K562 (cell line): ENCODE measurements around the gene HOXA9. TPM values are rescaled to one million over a fixed set of nuclear protein-coding genes. Genes with fewer than 3 reads are reported as not detected.
A peak's percentile ranks its signal among the peaks of the same experiment; 100 is the strongest.

Source experiments
- ATAC-seq: fragments of 200-7000 bp; cut with Tn5 transposase; 3 replicates; pipeline ENCODE4 v1.9.1; 2020; ENCODE audit warnings: moderate library complexity
- BruUV-seq: library from RNA; stranded (reverse); fragments of 400-500 nt; replicated peaks from 2 replicates; lab custom pipeline; 2021; lab: Mats Ljungman, UMichigan
- CTCF ChIA-PET: fragments of 300-600 bp; formaldehyde crosslinking; extraction: SDS; loops from one replicate; lab custom pipeline; 2021; ENCODE audit warnings: low intra/inter-chr PET ratio; lab: Yijun Ruan, JAX
- POLR2A ChIA-PET: fragments of 300-600, 350-650 bp; sonication (Branson Sonifier 250); formaldehyde crosslinking; extraction: SDS; loops from one replicate; lab custom pipeline; 2021; ENCODE audit warnings: antibody characterized with exemption, inconsistent platforms; lab: Yijun Ruan, JAX
- DNase-seq, 4 experiments: peaks; one replicate each; pipeline versions ENCODE4 v3.0.0 to v3.0.0-alpha.2; 2011 to 2018; ENCODE audit warnings: low spot score in 3 of 4, mixed read lengths in 3 of 4; ENCODE audit errors: extremely low read depth in 1 of 4
- FAIRE-seq: peaks from 2 replicates; lab custom pipeline; 2011; peaks lifted over from hg19 to GRCh38; lab: Jason Lieb, UNC
- H2AFZ ChIP-seq: 2 replicates; pipeline ENCODE4 v1.6.0; 2011; ENCODE audit warnings: low read depth, low read length, control low read depth, inconsistent platforms
- H3K27ac ChIP-seq: fragments of 200-600 bp; 3 replicates; pipeline ENCODE4 v1.8.0; 2011; ENCODE audit warnings: low read depth, mild to moderate bottlenecking, control low read depth, inconsistent platforms, low read length, moderate library complexity, mixed read lengths; ENCODE audit errors: extremely low read depth
- H3K27me3 ChIP-seq, 2 experiments: fragments of 300-600 bp in 1 of 2; 2 replicates in 1 of 2; 3 replicates in 1 of 2; pipeline versions ENCODE4 v1.6.0 to v1.8.0; 2011; ENCODE audit warnings: inconsistent platforms in 2 of 2, low read length in 2 of 2, mild to moderate bottlenecking in 1 of 2, mixed read lengths in 1 of 2, moderate library complexity in 1 of 2; ENCODE audit not compliant: control insufficient read depth in 2 of 2, insufficient read depth in 2 of 2
- H3K36me3 ChIP-seq: fragments of 300-600 bp; 3 replicates; pipeline ENCODE4 v1.8.0; 2011; ENCODE audit warnings: mild to moderate bottlenecking, low read length, inconsistent platforms; ENCODE audit not compliant: control insufficient read depth, insufficient read depth
- H3K4me1 ChIP-seq, 2 experiments: fragments of 200-600 bp in 1 of 2; replicated peaks in 1 of 2; 2 replicates in 1 of 2; 3 replicates in 1 of 2; pipeline versions ENCODE4 v1.5.1 to v1.8.0; 2011; ENCODE audit warnings: inconsistent platforms in 2 of 2, low read length in 2 of 2, mild to moderate bottlenecking in 1 of 2, mixed read lengths in 1 of 2, moderate library complexity in 1 of 2; ENCODE audit not compliant: control insufficient read depth in 2 of 2, insufficient read depth in 2 of 2
- H3K4me2 ChIP-seq: 2 replicates; pipeline ENCODE4 v1.6.1; 2011; ENCODE audit warnings: low read length, control low read depth, inconsistent platforms, mixed read lengths; ENCODE audit not compliant: insufficient read depth
- H3K4me3 ChIP-seq: fragments of 200-600 bp; sonication (generic), shearing (Covaris generic); 2 replicates; pipeline ENCODE4 v1.5.1; 2016; ENCODE audit warnings: control low read depth, inconsistent platforms
- H3K79me2 ChIP-seq: fragments of 200-600 bp; 3 replicates; pipeline ENCODE4 v1.8.0; 2011; ENCODE audit warnings: low read length, inconsistent platforms; ENCODE audit not compliant: control insufficient read depth, insufficient read depth
- H3K9ac ChIP-seq, 2 experiments: 2 replicates each; pipeline versions ENCODE4 v1.6.0 to v1.6.1; 2011; ENCODE audit warnings: low read depth in 2 of 2, low read length in 2 of 2, control low read depth in 1 of 2, inconsistent platforms in 1 of 2, mild to moderate bottlenecking in 1 of 2, mixed read lengths in 1 of 2; ENCODE audit not compliant: insufficient read depth in 1 of 2
- H3K9me1 ChIP-seq: one replicate; pipeline ENCODE4 v1.6.0; 2011; ENCODE audit warnings: inconsistent platforms, mild to moderate bottlenecking, low read length, moderate library complexity; ENCODE audit not compliant: control insufficient read depth, insufficient read depth
- H3K9me3 ChIP-seq: replicated peaks from 2 replicates; pipeline ENCODE4 v1.5.1; 2011; ENCODE audit warnings: low read depth, low read length, inconsistent platforms; ENCODE audit not compliant: control insufficient read depth, insufficient read depth
- H4K20me1 ChIP-seq: replicated peaks from 2 replicates; pipeline ENCODE4 v1.6.1; 2011; ENCODE audit warnings: low read length, inconsistent platforms, mixed read lengths; ENCODE audit not compliant: control insufficient read depth, insufficient read depth
- BMI1 ChIP-seq: fragments of 150-350 bp; IDR thresholded peaks from 2 replicates; pipeline ENCODE4 v1.6.1; 2014; ENCODE audit warnings: low read length
- CEBPB ChIP-seq: fragments of 450-650 bp; IDR thresholded peaks from 2 replicates; pipeline ENCODE4 v1.6.1; 2016; ENCODE audit warnings: missing genetic modification characterization, missing compliant biosample characterization
- FOXA3 ChIP-seq, 2 experiments: fragments of 450-650 bp in 1 of 2; sonication (generic) in 1 of 2; formaldehyde crosslinking; IDR thresholded peaks in 1 of 2; conservative IDR thresholded peaks in 1 of 2; 2 replicates each; pipeline versions ENCODE4 v1.4.0 to v1.8.0; 2020 to 2022; ENCODE audit warnings: mild to moderate bottlenecking in 2 of 2, missing genetic modification reagents in 1 of 2
- HDAC2 ChIP-seq: fragments of 450-650 bp; IDR thresholded peaks from 2 replicates; pipeline ENCODE4 v1.6.1; 2016; ENCODE audit warnings: mild to moderate bottlenecking
- TEAD1 ChIP-seq, 2 experiments: fragments of 450-650 bp in 1 of 2; sonication (generic) in 1 of 2; formaldehyde crosslinking; IDR thresholded peaks; 2 replicates each; pipeline versions ENCODE4 v1.4.0 to v1.8.0; 2020 to 2022; ENCODE audit warnings: mild to moderate bottlenecking in 2 of 2, missing genetic modification reagents in 1 of 2
- XRCC4 ChIP-seq: IDR thresholded peaks from one replicate; pipeline ENCODE4 v1.6.1; 2011; ENCODE audit not compliant: insufficient read depth, insufficient read length; ENCODE audit errors: extremely low read depth
- WGBS: fragments of 100-300 bp; shearing (Covaris generic); methylation state at CpG from one replicate; pipeline ENCODE4 v1.1.6; 2016; ENCODE audit warnings: low coverage, mixed read lengths; ENCODE audit not compliant: insufficient coverage; ENCODE audit errors: missing lambda C conversion rate; 5-methylcytosine and 5-hydroxymethylcytosine counted together
- in situ Hi-C: fragments of 300-500 bp; cut with MboI; formaldehyde crosslinking; loops from 4 replicates; pipeline ENCODE4 v1.15.0; 2018; ENCODE audit warnings: inconsistent platforms, mixed read lengths
- intact Hi-C: fragments of 100-400 bp; cut with micrococcal nuclease; formaldehyde crosslinking; loops from 2 replicates; pipeline ENCODE4 v1.14.2; 2022
- polyA plus RNA-seq, 8 experiments: library from polyadenylated mRNA; depleted of rRNA in 4 of 8; stranded (reverse) in 5 of 8; unstranded in 3 of 8; fragments of >200 nt; fragmentation: Nextera tagmentation in 2 of 8; fragmentation: Illumina TruSeq in 1 of 8; extraction: Ambion mirVana in 2 of 8; extraction: Trizol in 1 of 8; gene quantifications; 2 replicates each; pipeline versions ENCODE4 v1.2.1 to v1.2.3, GENCODE V29; 2011 to 2014; ENCODE audit warnings: inconsistent platforms in 1 of 8, missing spikeins in 1 of 8
- total RNA-seq, 7 experiments: library from RNA; depleted of rRNA in 6 of 7; stranded (reverse); fragments of >200 nt in 6 of 7; fragmentation: Illumina TruSeq in 2 of 7; extraction: Trizol in 2 of 7; gene quantifications; 2 replicates each; pipeline versions ENCODE4 v1.2.1 to v1.2.3, GENCODE V29; 2011 to 2021; ENCODE audit warnings: low replicate concordance in 1 of 7
- TF ChIP-seq, protein P1 (sequence below), 2 experiments: fragments of 450-650 bp in 1 of 2; sonication (generic) in 1 of 2; formaldehyde crosslinking in 1 of 2; IDR thresholded peaks in 1 of 2; conservative IDR thresholded peaks in 1 of 2; 2 replicates each; pipeline versions ENCODE4 v1.6.1 to v1.8.1; 2016 to 2023; ENCODE audit warnings: mild to moderate bottlenecking in 2 of 2, moderate library complexity in 2 of 2, inconsistent platforms in 1 of 2, missing genetic modification reagents in 1 of 2
- TF ChIP-seq, protein P2 (sequence below): fragments of 450-650 bp; IDR thresholded peaks from 2 replicates; pipeline ENCODE4 v1.6.1; 2016; ENCODE audit warnings: antibody characterized with exemption

Gene HOXA9
- total and polyA plus RNA-seq, 9 of the 15 experiments (the other 6 are each of a cell fraction or from before 2014, with no cell fraction given): not detected

DNA sequence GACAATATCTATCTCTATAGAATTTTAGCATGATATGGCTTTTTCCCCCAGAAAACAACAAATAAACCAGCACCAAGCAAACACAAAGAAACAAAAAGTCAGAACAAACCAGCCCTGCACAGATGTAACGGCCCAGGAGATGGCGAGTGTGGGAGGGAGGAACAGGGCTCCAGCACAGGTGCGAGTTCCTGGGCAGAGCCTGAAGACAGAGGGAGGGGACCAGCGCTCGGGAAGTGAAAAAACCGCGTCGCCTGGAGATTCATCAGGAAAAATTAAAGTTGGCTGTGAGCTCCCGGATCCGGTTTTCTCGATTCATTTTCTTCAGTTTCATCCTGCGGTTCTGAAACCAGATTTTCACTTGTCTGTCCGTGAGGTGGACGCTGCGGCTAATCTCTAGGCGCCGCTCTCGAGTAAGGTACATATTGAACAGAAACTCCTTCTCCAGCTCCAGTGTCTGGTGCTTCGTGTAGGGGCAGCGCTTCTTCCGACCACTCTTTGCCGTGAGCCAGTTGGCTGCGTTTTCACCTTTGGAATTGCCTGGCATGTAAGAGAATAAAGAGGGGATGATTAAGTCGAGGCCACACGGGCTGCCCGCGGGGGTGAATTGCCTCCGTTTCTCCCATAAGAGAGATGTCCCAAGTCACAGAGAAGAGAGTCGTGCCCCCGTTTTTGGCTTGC is 6.4 kb upstream of the HOXA9 start:
- Histone ChIP-seq H3K36me3 (no peaks in the 10 kb centered on the region), H4K20me1 (no peaks in the 10 kb centered on the region), H3K4me3 (no peak overlapping the region), H3K27ac (no peak overlapping the region), H3K4me1 (peaks cover 0 to 3% of the 10 kb centered on the region in 2 experiments; a peak in 1 of 5 replicates), H3K4me2 (no peak overlapping the region), H3K27me3 (peaks cover 30 to 73% of the 10 kb centered on the region in 2 experiments), H2AFZ (no peak overlapping the region), H3K9ac (no peak overlapping the region), H3K79me2 (no peaks in the 10 kb centered on the region), H3K9me3 (no peaks in the 10 kb centered on the region), H3K9me1 (no peaks in the 10 kb centered on the region)
- in situ Hi-C loops: loop anchor here (25.0 kb wide), 3 partner anchors 659 to 1284 kb away; no protein-coding TSS in a partner anchor
- ChIA-PET CTCF (no interaction called here), POLR2A (no interaction called here)
- no TSS peak for BruUV-seq
- no peak for DNase-seq
- WGBS: 8% methylated on average over 30 of the region's 30 CpGs
- peak; percentile 39; the same call in 1 of the 3 replicates for ATAC-seq
- TF ChIP-seq FOXA3 (CRISPR knock-in tag; conservative IDR thresholded peaks at IDR 0.05 in 1 of 2, IDR thresholded peaks at IDR 0.05 in 1 of 2) (no peak), CEBPB (tag) (no peak), TEAD1 (CRISPR knock-in tag; IDR thresholded peaks at IDR 0.05) (no peak), XRCC4 (no peak)
- no peak for FAIRE-seq
- intact Hi-C loops: no loop called here

DNA sequence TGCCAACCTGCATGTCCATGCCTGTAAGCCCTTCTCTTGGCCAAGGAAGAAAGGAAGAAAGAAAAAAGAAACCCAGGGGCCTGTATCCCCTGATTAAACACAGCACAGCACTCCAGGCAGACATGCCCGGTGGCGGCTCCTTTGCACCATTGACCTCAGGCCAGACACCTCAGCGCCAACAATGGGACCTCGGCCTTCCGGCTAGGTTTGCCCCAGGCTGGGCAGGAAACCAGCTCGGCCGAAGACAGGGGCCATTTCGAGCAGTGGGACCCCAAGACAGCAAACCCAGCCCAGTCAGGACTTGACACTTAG is 5.9 kb upstream of the HOXA9 start:
- H3K9ac ChIP-seq: no peak overlapping the region
- intact Hi-C loops (no loop called here), in situ Hi-C loops (loop anchor here (25.0 kb wide), 3 partner anchors 659 to 1284 kb away; no protein-coding TSS in a partner anchor)
- TF ChIP-seq, protein P1, sequence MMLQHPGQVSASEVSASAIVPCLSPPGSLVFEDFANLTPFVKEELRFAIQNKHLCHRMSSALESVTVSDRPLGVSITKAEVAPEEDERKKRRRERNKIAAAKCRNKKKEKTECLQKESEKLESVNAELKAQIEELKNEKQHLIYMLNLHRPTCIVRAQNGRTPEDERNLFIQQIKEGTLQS (IDR thresholded peaks at IDR 0.05): no peak
- TF ChIP-seq, protein P1 (CRISPR knock-in tag; conservative IDR thresholded peaks at IDR 0.05): no peak
- TF ChIP-seq, protein P2, sequence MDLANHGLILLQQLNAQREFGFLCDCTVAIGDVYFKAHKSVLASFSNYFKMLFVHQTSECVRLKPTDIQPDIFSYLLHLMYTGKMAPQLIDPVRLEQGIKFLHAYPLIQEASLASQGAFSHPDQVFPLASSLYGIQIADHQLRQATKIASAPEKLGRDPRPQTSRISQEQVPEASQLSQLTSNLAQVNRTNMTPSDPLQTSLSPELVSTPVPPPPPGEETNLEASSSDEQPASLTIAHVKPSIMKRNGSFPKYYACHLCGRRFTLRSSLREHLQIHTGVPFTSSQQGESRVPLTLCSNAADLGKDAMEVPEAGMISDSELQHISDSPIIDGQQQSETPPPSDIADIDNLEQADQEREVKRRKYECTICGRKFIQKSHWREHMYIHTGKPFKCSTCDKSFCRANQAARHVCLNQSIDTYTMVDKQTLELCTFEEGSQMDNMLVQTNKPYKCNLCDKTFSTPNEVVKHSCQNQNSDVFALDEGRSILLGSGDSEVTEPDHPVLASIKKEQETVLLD: no peak
- no peak for TF ChIP-seq HDAC2
- TF ChIP-seq BMI1: no peak
- no peak overlapping the region for H3K27ac ChIP-seq
- FAIRE-seq (no peak), DNase-seq (no peak), ATAC-seq (no peak)
- H4K20me1 ChIP-seq: no peaks in the 10 kb centered on the region
- no peak overlapping the region for H2AFZ ChIP-seq
- H3K4me2 ChIP-seq: no peak overlapping the region
- BruUV-seq: no TSS peak
- peaks cover 0 to 3% of the 10 kb centered on the region in 2 experiments; a peak in 1 of 5 replicates for H3K4me1 ChIP-seq
- H3K9me3 ChIP-seq: no peaks in the 10 kb centered on the region
- no peaks in the 10 kb centered on the region for H3K9me1 ChIP-seq
- CTCF ChIA-PET: no interaction called here
- no peaks in the 10 kb centered on the region for H3K79me2 ChIP-seq
- WGBS: 2% methylated on average over 8 of the region's 8 CpGs
- no peaks in the 10 kb centered on the region for H3K36me3 ChIP-seq
- H3K27me3 ChIP-seq: peaks cover 33 to 73% of the 10 kb centered on the region in 2 experiments
- POLR2A ChIA-PET: no interaction called here
- H3K4me3 ChIP-seq: no peak overlapping the region
